LHCN-M2 (cell line): ENCODE data around the gene EDRF1. TPM values are rescaled to one million over a fixed set of nuclear protein-coding genes. Genes with fewer than 3 reads are reported as not detected.
"Not testable (repeated sequence)": the region's sequence is repeated elsewhere in the genome, so short reads cannot be mapped to it uniquely, and the experiment has no call there.

ENCODE experiments used
- DNase-seq: peaks from one replicate; pipeline ENCODE4 v3.0.0-alpha.2; 2012; ENCODE audit warnings: low read depth
- polyA plus RNA-seq: library from polyadenylated mRNA; unstranded; fragments of >200 nt; gene quantifications from one replicate; pipeline ENCODE4 v1.2.1, GENCODE V29; 2012; ENCODE audit warnings: missing spikeins
- total RNA-seq: library from RNA; depleted of rRNA; stranded (reverse); fragments of >200 nt; gene quantifications from 2 replicates; pipeline ENCODE4 v1.2.3, GENCODE V29; 2014; rRNA removed

Gene EDRF1
- 17.2 and 22.2 TPM in 2 replicates for total RNA-seq
- 5.5 TPM for polyA plus RNA-seq

- peak; percentile 98 for DNase-seq
Measured at GRCh38 chr10:125719173-125720001, at the start of gene EDRF1. Gene EDRF1 (plus strand): TSS chr10:125719709. CDS start chr10:125719808, 99 bp downstream.

- no peak for DNase-seq
Measured at GRCh38 chr10:125672884-125673283, 46.6 kb upstream of the EDRF1 start.

- no peak for DNase-seq
Measured at GRCh38 chr10:125679436-125679835, 40.1 kb upstream of the EDRF1 start.

- DNase-seq = no peak
Measured at GRCh38 chr10:125683063-125683462, 36.4 kb upstream of the EDRF1 start, which contains the start of gene TEX36. Gene TEX36 (minus strand): TSS chr10:125683163. CDS start chr10:125682989, 174 bp downstream.

GRCh38 chr10:125683821-125684220, 35.7 kb upstream of the EDRF1 start:
- DNase-seq = no peak

- DNase-seq = peak; percentile 6
Measured at GRCh38 chr10:125684581-125684980, 34.9 kb upstream of the EDRF1 start.

GRCh38 chr10:125687507-125688185, 31.9 kb upstream of the EDRF1 start:
- DNase-seq = no peak

GRCh38 chr10:125689955-125690569, 29.4 kb upstream of the EDRF1 start:
- DNase-seq = no peak

- no peak for DNase-seq
Measured at GRCh38 chr10:125691160-125691981, 28.1 kb upstream of the EDRF1 start.

- DNase-seq = no peak
Measured at GRCh38 chr10:125692196-125692595, 27.3 kb upstream of the EDRF1 start.

GRCh38 chr10:125692601-125693523, 26.6 kb upstream of the EDRF1 start:
- no peak for DNase-seq

- DNase-seq = no peak
Measured at GRCh38 chr10:125693524-125693847, 26.0 kb upstream of the EDRF1 start.

- no peak for DNase-seq
Measured at GRCh38 chr10:125694883-125695282, 24.6 kb upstream of the EDRF1 start.

- not testable (repeated sequence) for DNase-seq
Measured at GRCh38 chr10:125696884-125697283, 22.6 kb upstream of the EDRF1 start.

GRCh38 chr10:125698481-125698998, 21.0 kb upstream of the EDRF1 start:
- DNase-seq = no peak

- DNase-seq = no peak
Measured at GRCh38 chr10:125699562-125700143, 19.9 kb upstream of the EDRF1 start.

- no peak for DNase-seq
Measured at GRCh38 chr10:125700355-125700911, 19.1 kb upstream of the EDRF1 start.

- peak; percentile 38 for DNase-seq
Measured at GRCh38 chr10:125707541-125708468, 11.7 kb upstream of the EDRF1 start.
